ENCODE measurements around the gene ZNF559.

Gene ZNF559

GRCh38 chr19:9353011-9353410 is 29.0 kb downstream of the ZNF559 start:
- in situ Hi-C loops (cut with MboI; ENCODE audit: low sequenced_read_pairs), result no loop called here

GRCh38 chr19:9354651-9355050 is 30.7 kb downstream of the ZNF559 start:
- in situ Hi-C loops (cut with MboI; ENCODE audit: low sequenced_read_pairs), result no loop called here

- in situ Hi-C loops (cut with MboI; ENCODE audit: low sequenced_read_pairs), result no loop called here
Observed at GRCh38 chr19:9362905-9363304, 38.9 kb downstream of the ZNF559 start, which contains the start of gene ZNF177. Gene ZNF177, plus strand, starts transcription at chr19:9363013. Its CDS starts 15,299 bp downstream, at chr19:9378312.

- in situ Hi-C loops (cut with MboI; ENCODE audit: low sequenced_read_pairs), result no loop called here
Observed at GRCh38 chr19:9370738-9371619, 47.0 kb downstream of the ZNF559 start.

- in situ Hi-C loops (cut with MboI; ENCODE audit: low sequenced_read_pairs), result no loop called here
Observed at GRCh38 chr19:9381361-9381785, 57.4 kb downstream of the ZNF559 start.

All from HL-60/S4 treated with retinoic acid at 250 ng/mL for 4 days and 3 days (cell line).